Gastroesophageal sphincter (tissue), 4 donors: ENCODE results near the gene MVB12B. TPM values are rescaled to one million over a fixed set of nuclear protein-coding genes. Genes with fewer than 3 reads are reported as not detected.

ENCODE experiments used
- ATAC-seq: fragments of 150-250 bp; one replicate; pipeline ENCODE4 v1.9.1; 2016; ENCODE audit warnings: mild to moderate bottlenecking, moderate library complexity
- H3K27ac ChIP-seq, 4 donors: fragments of 200-600 bp; sonication (generic) in 3 of 4; 1 replicate in 3 of 4; 2 replicates in 1 of 4; pipeline ENCODE4 v1.5.1; 2016 to 2019
- H3K27me3 ChIP-seq: fragments of 200-600 bp; sonication (generic); one replicate; pipeline ENCODE4 v1.5.1; 2019
- H3K36me3 ChIP-seq, 2 donors: fragments of 200-600 bp; sonication (generic); one replicate each; pipeline ENCODE4 v1.5.1; 2019; ENCODE audit warnings: control low read depth in 1 of 2
- H3K4me1 ChIP-seq, 3 donors: fragments of 200-600 bp; sonication (generic); 1 replicate in 2 of 3; 2 replicates in 1 of 3; pipeline ENCODE4 v1.5.1; 2016 to 2019; ENCODE audit warnings: control low read depth in 2 of 3
- H3K4me3 ChIP-seq, 2 donors: fragments of 200-600 bp; sonication (generic); one replicate each; pipeline ENCODE4 v1.5.1; 2019; ENCODE audit warnings: mild to moderate bottlenecking in 1 of 2, moderate library complexity in 1 of 2
- H3K9me3 ChIP-seq, 3 donors: fragments of 200-600 bp; sonication (generic); one replicate each; pipeline ENCODE4 v1.5.1; 2017 to 2019; ENCODE audit warnings: control low read depth in 2 of 3
- CTCF ChIP-seq, 4 experiments: fragments of 200-600 bp in 2 of 4; fragments of 450-650 bp in 2 of 4; sonication (generic) in 1 of 4; IDR thresholded peaks; one replicate each; pipeline ENCODE4 v1.5.1; 2017 to 2019; ENCODE audit warnings: antibody characterized with exemption in 4 of 4, mild to moderate bottlenecking in 2 of 4, moderate library complexity in 2 of 4
- EP300 ChIP-seq: sonication (generic); formaldehyde crosslinking; IDR thresholded peaks from one replicate; pipeline ENCODE4 v1.6.1; 2017; ENCODE audit warnings: antibody characterized with exemption, mild to moderate bottlenecking
- POLR2A ChIP-seq, 2 donors: fragments of 450-650 bp; IDR thresholded peaks; one replicate each; pipeline ENCODE4 v1.6.1; 2017; ENCODE audit warnings: antibody characterized with exemption in 2 of 2, mild to moderate bottlenecking in 2 of 2, moderate library complexity in 1 of 2
- POLR2AphosphoS5 ChIP-seq: sonication (generic); formaldehyde crosslinking; IDR thresholded peaks from one replicate; pipeline ENCODE4 v1.6.1; 2017; ENCODE audit warnings: antibody characterized with exemption
- WGBS, 2 donors: methylation state at CpG; one replicate each; pipeline ENCODE4 v1.1.5; 2018; ENCODE audit warnings: low coverage in 1 of 2; 5-methylcytosine and 5-hydroxymethylcytosine counted together
- total RNA-seq, 4 donors: library from RNA; depleted of rRNA; stranded (reverse); fragments of >200 nt; gene quantifications; one replicate each; pipeline ENCODE4 v1.1.0, GENCODE V29; 2016

The MVB12B gene
- total RNA-seq, 4 donors from 2014 or later: 12.0 to 25.2 (median 15.9) TPM

- TF ChIP-seq POLR2AphosphoS5 (no peak), EP300 (no peak), POLR2A (IDR thresholded peaks at IDR 0.05) (no peak), CTCF (IDR thresholded peaks at IDR 0.05) (no peak)
- H3K4me3 ChIP-seq: no peak overlapping the region
- H3K36me3 ChIP-seq: peaks cover 0 to 21% of the 10 kb centered on the region in 2 donors
- H3K27ac ChIP-seq: no peak overlapping the region
- H3K27me3 ChIP-seq: no peaks in the 10 kb centered on the region
- no peak for ATAC-seq
- peaks cover 0 to 32% (median 0%) of the 10 kb centered on the region in 3 donors for H3K4me1 ChIP-seq
- WGBS, 2 donors: 71 to 100% methylated on average over 1 to 13 of the region's 16 CpGs
- no peaks in the 10 kb centered on the region for H3K9me3 ChIP-seq
Measured at GRCh38 chr9:126415741-126416370, 89.2 kb downstream of the MVB12B start.

GRCh38 chr9:126417043-126417442 lies 90.4 kb downstream of the MVB12B start:
- Histone ChIP-seq H3K4me1 (peaks cover 0 to 34% (median 0%) of the 10 kb centered on the region in 3 donors), H3K27me3 (no peaks in the 10 kb centered on the region), H3K9me3 (no peaks in the 10 kb centered on the region), H3K36me3 (peaks cover 0 to 30% of the 10 kb centered on the region in 2 donors), H3K4me3 (no peak overlapping the region), H3K27ac (no peak overlapping the region)
- no peak for ATAC-seq
- TF ChIP-seq POLR2A (IDR thresholded peaks at IDR 0.05) (no peak), EP300 (no peak), CTCF (IDR thresholded peaks at IDR 0.05) (no peak), POLR2AphosphoS5 (no peak)

- TF ChIP-seq EP300 (no peak), CTCF (IDR thresholded peaks at IDR 0.05) (no peak), POLR2A (IDR thresholded peaks at IDR 0.05) (no peak), POLR2AphosphoS5 (no peak)
- WGBS, 2 donors: 83% methylated on average over 2 of the region's 2 CpGs; no CpG with 5 or more reads in 1 of the 2 donors
- H3K27ac ChIP-seq: no peak overlapping the region
- no peak overlapping the region for H3K4me3 ChIP-seq
- no peaks in the 10 kb centered on the region for H3K9me3 ChIP-seq
- ATAC-seq: no peak
- peaks cover 0 to 28% (median 0%) of the 10 kb centered on the region in 3 donors for H3K4me1 ChIP-seq
- H3K36me3 ChIP-seq: peaks cover 0 to 36% of the 10 kb centered on the region in 2 donors
- no peaks in the 10 kb centered on the region for H3K27me3 ChIP-seq
Measured at GRCh38 chr9:126417684-126418083, 91.1 kb downstream of the MVB12B start.

GRCh38 chr9:126418608-126419007 lies 92.0 kb downstream of the MVB12B start:
- no peak for ATAC-seq
- 88 to 96% methylated on average over 5 to 6 of the region's 6 CpGs for WGBS, 2 donors
- Histone ChIP-seq H3K9me3 (no peaks in the 10 kb centered on the region), H3K4me3 (no peak overlapping the region), H3K27ac (no peak overlapping the region), H3K36me3 (peaks cover 0 to 45% of the 10 kb centered on the region in 2 donors), H3K4me1 (peaks cover 0 to 23% (median 0%) of the 10 kb centered on the region in 3 donors), H3K27me3 (no peaks in the 10 kb centered on the region)
- TF ChIP-seq EP300 (no peak), POLR2A (IDR thresholded peaks at IDR 0.05) (no peak), CTCF (IDR thresholded peaks at IDR 0.05) (no peak), POLR2AphosphoS5 (no peak)

- WGBS, 2 donors: 74 to 90% methylated on average over 2 to 4 of the region's 6 CpGs
- no peak overlapping the region for H3K4me3 ChIP-seq
- no peaks in the 10 kb centered on the region for H3K27me3 ChIP-seq
- no peak for ATAC-seq
- H3K4me1 ChIP-seq: peaks cover 0 to 23% (median 0%) of the 10 kb centered on the region in 3 donors
- peaks cover 0 to 49% of the 10 kb centered on the region in 2 donors for H3K36me3 ChIP-seq
- TF ChIP-seq POLR2A (IDR thresholded peaks at IDR 0.05) (no peak), CTCF (IDR thresholded peaks at IDR 0.05) (no peak), EP300 (no peak), POLR2AphosphoS5 (no peak)
- H3K27ac ChIP-seq: no peak overlapping the region
- no peaks in the 10 kb centered on the region for H3K9me3 ChIP-seq
Measured at GRCh38 chr9:126419475-126419874, 92.8 kb downstream of the MVB12B start.
